ENCODE results near the gene PSMD5.

The PSMD5 gene

DNA sequence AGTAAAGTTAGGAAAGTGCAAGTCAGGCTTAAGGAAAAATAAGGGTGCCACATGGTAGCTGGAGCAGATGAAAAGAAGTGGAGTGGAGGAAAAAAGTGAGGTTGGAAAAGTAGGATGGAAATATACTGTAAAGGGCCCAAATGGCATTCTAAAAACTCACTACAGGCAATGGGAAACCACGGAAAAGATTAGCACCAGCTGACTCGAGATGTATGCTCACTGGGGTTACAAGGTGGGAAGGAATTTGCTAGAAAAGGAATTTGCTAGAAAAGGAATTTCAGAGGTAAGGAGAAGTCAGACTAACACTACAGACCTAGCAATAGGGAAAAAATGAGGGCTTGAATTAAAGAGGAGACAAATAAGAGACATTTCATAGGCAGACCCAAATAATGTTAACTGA is 3.6 kb downstream of the PSMD5 start:
- Histone ChIP-seq H3K36me3 (ENCODE audit: control insufficient read depth, insufficient read depth, low read length) (peaks cover 22% of the 10 kb centered on the region; the same call in 1 of the 2 replicates), H3K9ac (ENCODE audit: low read depth, low read length) (no peak overlapping the region), H3K27ac (ENCODE audit: low read depth, low read length) (no peak overlapping the region), H3K4me1 (ENCODE audit: control insufficient read depth, insufficient read depth, low read length) (peaks cover 3% of the 10 kb centered on the region), H3K27me3 (ENCODE audit: control insufficient read depth, insufficient read depth, low read length) (no peaks in the 10 kb centered on the region), H3K4me3 (ENCODE audit: low read depth, low read length) (no peak overlapping the region), H3K9me3 (ENCODE audit: control insufficient read depth, insufficient read depth, low read length) (no peaks in the 10 kb centered on the region)

DNA sequence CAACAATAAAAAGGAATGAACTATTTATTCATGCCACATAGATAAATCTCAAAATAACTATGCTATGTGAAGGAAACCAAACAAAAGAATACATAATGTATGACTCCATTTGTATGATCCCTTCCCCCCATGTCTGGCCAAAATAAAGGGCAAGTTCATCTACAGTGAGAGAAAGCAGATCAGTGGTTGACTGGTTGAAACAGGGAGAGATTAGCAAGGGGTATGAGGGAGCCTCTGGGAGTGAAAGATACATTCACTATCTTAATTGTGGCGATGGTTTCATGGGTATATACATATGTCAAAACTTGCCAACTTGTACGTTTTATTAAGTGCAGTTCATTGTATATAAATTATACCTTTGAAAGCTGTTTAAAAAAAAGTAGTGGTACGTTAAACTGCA is 4.8 kb downstream of the PSMD5 start:
- H3K9ac ChIP-seq (ENCODE audit: low read depth, low read length) = no peak overlapping the region
- H3K27me3 ChIP-seq (ENCODE audit: control insufficient read depth, insufficient read depth, low read length) = no peaks in the 10 kb centered on the region
- H3K4me1 ChIP-seq (ENCODE audit: control insufficient read depth, insufficient read depth, low read length) = peaks cover 3% of the 10 kb centered on the region
- no peaks in the 10 kb centered on the region for H3K9me3 ChIP-seq (ENCODE audit: control insufficient read depth, insufficient read depth, low read length)
- no peak overlapping the region for H3K4me3 ChIP-seq (ENCODE audit: low read depth, low read length)
- no peak overlapping the region for H3K27ac ChIP-seq (ENCODE audit: low read depth, low read length)
- H3K36me3 ChIP-seq (ENCODE audit: control insufficient read depth, insufficient read depth, low read length) = peaks cover 27% of the 10 kb centered on the region; the same call in 1 of the 2 replicates

DNA sequence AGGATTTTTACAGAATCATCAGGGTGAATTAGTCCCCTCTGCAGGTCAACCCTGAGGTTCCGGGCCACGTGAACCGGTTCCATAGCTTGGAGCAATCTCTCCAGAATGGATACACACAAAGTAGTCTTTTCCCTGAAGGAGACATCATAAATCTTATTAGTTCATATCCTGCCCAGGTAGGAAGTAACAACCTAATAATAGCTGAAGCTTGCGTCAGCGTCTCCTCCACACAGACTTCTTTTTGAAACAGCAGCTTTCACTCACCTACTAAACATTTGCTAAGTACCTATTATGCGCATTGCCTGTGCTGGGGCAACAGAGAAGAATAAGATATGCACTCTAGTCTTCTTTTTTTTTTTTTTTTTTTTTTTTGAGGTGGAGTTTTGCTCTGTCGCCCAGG is 9.4 kb downstream of the PSMD5 start:
- peak overlapping the region; percentile 35 for H3K27ac ChIP-seq (ENCODE audit: low read depth, low read length)
- H3K9ac ChIP-seq (ENCODE audit: low read depth, low read length) = no peak overlapping the region
- H3K4me3 ChIP-seq (ENCODE audit: low read depth, low read length) = no peak overlapping the region
- H3K36me3 ChIP-seq (ENCODE audit: control insufficient read depth, insufficient read depth, low read length) = peaks cover 64% of the 10 kb centered on the region
- no peaks in the 10 kb centered on the region for H3K9me3 ChIP-seq (ENCODE audit: control insufficient read depth, insufficient read depth, low read length)
- no peaks in the 10 kb centered on the region for H3K4me1 ChIP-seq (ENCODE audit: control insufficient read depth, insufficient read depth, low read length)
- H3K27me3 ChIP-seq (ENCODE audit: control insufficient read depth, insufficient read depth, low read length) = no peaks in the 10 kb centered on the region

DNA sequence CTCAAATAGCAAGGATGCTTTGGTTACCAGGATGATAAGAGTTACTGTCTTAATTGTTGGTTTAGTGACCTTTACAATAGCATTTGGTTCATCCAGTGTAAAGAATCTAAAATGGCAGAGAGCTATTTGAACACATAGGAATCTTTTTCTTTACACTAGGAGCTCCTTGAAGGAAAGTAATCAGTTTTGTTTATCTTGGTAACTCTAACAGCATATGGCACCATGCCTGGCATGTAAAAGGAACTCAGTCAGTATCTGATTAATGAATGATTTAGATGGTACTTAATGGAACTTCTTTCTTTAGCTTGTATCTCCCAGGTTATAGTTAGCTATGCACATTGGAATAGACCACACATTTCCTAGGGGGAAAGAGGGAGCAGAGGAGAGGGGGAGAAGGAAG is 9.9 kb downstream of the PSMD5 start:
- Histone ChIP-seq H3K9me3 (ENCODE audit: control insufficient read depth, insufficient read depth, low read length) (no peaks in the 10 kb centered on the region), H3K27ac (ENCODE audit: low read depth, low read length) (no peak overlapping the region), H3K36me3 (ENCODE audit: control insufficient read depth, insufficient read depth, low read length) (peaks cover 62% of the 10 kb centered on the region), H3K4me3 (ENCODE audit: low read depth, low read length) (no peak overlapping the region), H3K27me3 (ENCODE audit: control insufficient read depth, insufficient read depth, low read length) (no peaks in the 10 kb centered on the region), H3K4me1 (ENCODE audit: control insufficient read depth, insufficient read depth, low read length) (no peaks in the 10 kb centered on the region), H3K9ac (ENCODE audit: low read depth, low read length) (no peak overlapping the region)

DNA sequence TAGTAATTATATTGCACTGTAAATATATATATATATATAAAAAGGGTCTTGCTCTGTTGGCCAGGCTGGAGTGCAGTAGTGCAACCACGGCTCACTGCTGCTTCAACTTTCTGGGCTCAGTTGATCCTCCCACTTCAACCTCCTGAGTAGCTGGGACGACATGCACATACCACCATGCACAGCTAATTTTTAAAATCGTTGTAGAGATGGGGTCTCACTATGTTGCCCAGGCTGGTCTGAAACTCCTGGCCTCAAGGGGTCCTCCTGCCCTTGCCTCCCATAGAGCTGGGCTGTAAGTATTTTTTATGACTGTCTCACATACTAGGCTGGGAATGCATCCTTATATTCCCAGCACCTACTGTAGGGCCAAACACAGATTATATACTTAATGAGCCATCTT is 11.9 kb downstream of the PSMD5 start:
- H3K36me3 ChIP-seq (ENCODE audit: control insufficient read depth, insufficient read depth, low read length) = peaks cover 74% of the 10 kb centered on the region
- H3K9me3 ChIP-seq (ENCODE audit: control insufficient read depth, insufficient read depth, low read length) = no peaks in the 10 kb centered on the region
- H3K9ac ChIP-seq (ENCODE audit: low read depth, low read length) = no peak overlapping the region
- no peak overlapping the region for H3K27ac ChIP-seq (ENCODE audit: low read depth, low read length)
- no peaks in the 10 kb centered on the region for H3K27me3 ChIP-seq (ENCODE audit: control insufficient read depth, insufficient read depth, low read length)
- no peaks in the 10 kb centered on the region for H3K4me1 ChIP-seq (ENCODE audit: control insufficient read depth, insufficient read depth, low read length)
- H3K4me3 ChIP-seq (ENCODE audit: low read depth, low read length) = no peak overlapping the region

DNA sequence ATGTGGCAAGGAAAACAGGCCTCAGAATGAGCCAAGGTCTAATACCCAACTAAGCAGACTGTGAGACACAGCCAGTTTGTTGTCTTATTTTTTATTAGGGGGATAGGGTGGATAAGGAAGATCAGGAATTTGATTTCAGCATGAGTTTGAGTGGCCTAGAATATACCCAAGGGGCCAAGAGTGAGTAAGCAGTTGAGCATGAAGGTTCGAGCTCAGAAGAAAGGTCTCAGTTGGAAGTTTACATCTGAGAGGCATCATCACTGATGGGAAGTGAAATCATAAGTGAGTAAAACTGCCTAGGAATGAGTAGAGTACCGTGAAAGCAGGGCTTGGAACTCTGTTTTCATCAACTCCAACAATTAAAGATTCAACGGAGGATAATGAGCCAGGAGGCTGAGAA is 12.6 kb downstream of the PSMD5 start:
- Histone ChIP-seq H3K27ac (ENCODE audit: low read depth, low read length) (no peak overlapping the region), H3K36me3 (ENCODE audit: control insufficient read depth, insufficient read depth, low read length) (peaks cover 77% of the 10 kb centered on the region), H3K4me3 (ENCODE audit: low read depth, low read length) (no peak overlapping the region), H3K4me1 (ENCODE audit: control insufficient read depth, insufficient read depth, low read length) (no peaks in the 10 kb centered on the region), H3K27me3 (ENCODE audit: control insufficient read depth, insufficient read depth, low read length) (no peaks in the 10 kb centered on the region), H3K9me3 (ENCODE audit: control insufficient read depth, insufficient read depth, low read length) (no peaks in the 10 kb centered on the region), H3K9ac (ENCODE audit: low read depth, low read length) (no peak overlapping the region)

DNA sequence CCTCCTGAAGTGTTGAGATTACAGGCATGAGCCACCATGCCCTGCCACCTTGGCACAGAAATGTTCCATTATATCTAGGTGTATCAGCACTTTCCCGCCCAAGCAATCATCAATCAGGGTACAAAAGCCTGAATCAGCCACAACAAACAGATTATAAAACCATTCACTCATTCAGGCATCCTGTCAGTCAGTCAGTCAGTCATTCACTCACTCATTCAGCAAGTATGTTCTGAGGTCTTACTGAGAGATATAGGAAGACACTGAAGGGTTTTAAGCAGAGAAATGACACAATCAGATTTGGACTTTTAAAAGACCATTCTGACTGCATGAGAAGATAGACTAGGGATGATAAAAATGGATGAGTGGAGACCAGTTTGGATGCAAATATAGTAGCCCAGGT is 13.1 kb downstream of the PSMD5 start:
- no peaks in the 10 kb centered on the region for H3K9me3 ChIP-seq (ENCODE audit: control insufficient read depth, insufficient read depth, low read length)
- no peak overlapping the region for H3K9ac ChIP-seq (ENCODE audit: low read depth, low read length)
- H3K27ac ChIP-seq (ENCODE audit: low read depth, low read length) = no peak overlapping the region
- no peaks in the 10 kb centered on the region for H3K4me1 ChIP-seq (ENCODE audit: control insufficient read depth, insufficient read depth, low read length)
- peaks cover 77% of the 10 kb centered on the region for H3K36me3 ChIP-seq (ENCODE audit: control insufficient read depth, insufficient read depth, low read length)
- no peak overlapping the region for H3K4me3 ChIP-seq (ENCODE audit: low read depth, low read length)
- H3K27me3 ChIP-seq (ENCODE audit: control insufficient read depth, insufficient read depth, low read length) = no peaks in the 10 kb centered on the region

DNA sequence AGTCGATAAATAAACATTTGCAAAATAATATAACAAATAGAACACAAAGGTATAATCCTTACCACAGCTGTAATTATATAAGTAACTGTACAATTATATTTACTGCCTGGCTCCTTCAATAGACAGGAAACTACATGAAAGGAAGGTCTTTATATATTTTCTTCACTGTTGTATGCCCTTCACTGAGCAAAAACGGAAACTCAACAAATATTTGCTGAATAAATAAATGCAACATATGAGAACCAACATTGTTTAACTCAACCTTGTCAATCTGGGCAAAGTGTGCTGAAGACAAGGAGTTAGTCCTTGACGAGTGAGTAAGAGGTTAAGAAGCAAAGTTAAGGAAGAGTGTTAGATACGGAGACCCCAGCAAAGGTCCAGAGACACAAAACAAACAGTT is 22.6 kb downstream of the PSMD5 start:
- Histone ChIP-seq H3K4me1 (ENCODE audit: control insufficient read depth, insufficient read depth, low read length) (no peaks in the 10 kb centered on the region), H3K4me3 (ENCODE audit: low read depth, low read length) (no peak overlapping the region), H3K27ac (ENCODE audit: low read depth, low read length) (no peak overlapping the region), H3K9me3 (ENCODE audit: control insufficient read depth, insufficient read depth, low read length) (no peaks in the 10 kb centered on the region), H3K9ac (ENCODE audit: low read depth, low read length) (no peak overlapping the region), H3K36me3 (ENCODE audit: control insufficient read depth, insufficient read depth, low read length) (peaks cover 69% of the 10 kb centered on the region), H3K27me3 (ENCODE audit: control insufficient read depth, insufficient read depth, low read length) (no peaks in the 10 kb centered on the region)

DNA sequence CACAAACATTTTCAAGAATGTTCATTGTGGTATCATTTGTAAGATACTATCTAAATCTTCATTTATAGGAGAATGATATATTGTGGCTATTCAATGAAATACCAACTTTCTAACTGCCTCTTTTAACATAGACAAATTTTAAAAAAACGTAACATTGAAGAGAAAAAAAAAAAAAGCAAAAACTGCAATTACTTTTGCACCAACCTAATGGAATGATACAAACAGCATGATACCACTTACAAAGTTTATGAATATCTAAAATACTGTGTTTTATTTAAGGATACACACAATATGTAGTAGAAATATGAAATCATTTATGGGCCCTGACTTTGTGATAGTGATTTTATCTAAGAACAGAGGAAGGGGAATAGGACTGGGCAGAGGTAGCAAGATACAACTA is 24.1 kb downstream of the PSMD5 start:
- H3K27me3 ChIP-seq (ENCODE audit: control insufficient read depth, insufficient read depth, low read length) = no peaks in the 10 kb centered on the region
- H3K9me3 ChIP-seq (ENCODE audit: control insufficient read depth, insufficient read depth, low read length) = no peaks in the 10 kb centered on the region
- H3K4me3 ChIP-seq (ENCODE audit: low read depth, low read length) = no peak overlapping the region
- H3K9ac ChIP-seq (ENCODE audit: low read depth, low read length) = no peak overlapping the region
- H3K27ac ChIP-seq (ENCODE audit: low read depth, low read length) = no peak overlapping the region
- peaks cover 55% of the 10 kb centered on the region for H3K36me3 ChIP-seq (ENCODE audit: control insufficient read depth, insufficient read depth, low read length)
- no peaks in the 10 kb centered on the region for H3K4me1 ChIP-seq (ENCODE audit: control insufficient read depth, insufficient read depth, low read length)

DNA sequence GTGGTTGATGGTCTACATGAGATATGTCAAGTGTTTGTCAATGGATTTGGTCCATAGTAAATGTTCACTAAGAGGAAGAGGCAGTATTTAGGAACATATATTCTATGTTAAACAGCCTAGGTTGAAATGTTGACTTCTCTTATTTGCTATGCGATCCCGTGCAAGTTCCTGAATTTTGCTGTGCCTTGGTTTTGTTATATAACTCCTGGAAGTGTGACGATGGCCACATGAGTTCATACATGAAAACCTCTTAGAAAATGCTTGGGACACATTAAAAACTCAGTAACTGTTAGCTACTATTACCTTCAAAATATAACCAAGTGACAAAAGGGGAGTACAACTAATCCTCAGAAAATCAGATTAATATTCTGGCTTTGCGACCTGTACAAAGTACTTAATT is 27.6 kb downstream of the PSMD5 start:
- H3K9me3 ChIP-seq (ENCODE audit: control insufficient read depth, insufficient read depth, low read length) = no peaks in the 10 kb centered on the region
- H3K27me3 ChIP-seq (ENCODE audit: control insufficient read depth, insufficient read depth, low read length) = no peaks in the 10 kb centered on the region
- H3K4me3 ChIP-seq (ENCODE audit: low read depth, low read length) = no peak overlapping the region
- no peak overlapping the region for H3K27ac ChIP-seq (ENCODE audit: low read depth, low read length)
- no peak overlapping the region for H3K9ac ChIP-seq (ENCODE audit: low read depth, low read length)
- H3K4me1 ChIP-seq (ENCODE audit: control insufficient read depth, insufficient read depth, low read length) = no peaks in the 10 kb centered on the region
- peaks cover 26% of the 10 kb centered on the region for H3K36me3 ChIP-seq (ENCODE audit: control insufficient read depth, insufficient read depth, low read length)

DNA sequence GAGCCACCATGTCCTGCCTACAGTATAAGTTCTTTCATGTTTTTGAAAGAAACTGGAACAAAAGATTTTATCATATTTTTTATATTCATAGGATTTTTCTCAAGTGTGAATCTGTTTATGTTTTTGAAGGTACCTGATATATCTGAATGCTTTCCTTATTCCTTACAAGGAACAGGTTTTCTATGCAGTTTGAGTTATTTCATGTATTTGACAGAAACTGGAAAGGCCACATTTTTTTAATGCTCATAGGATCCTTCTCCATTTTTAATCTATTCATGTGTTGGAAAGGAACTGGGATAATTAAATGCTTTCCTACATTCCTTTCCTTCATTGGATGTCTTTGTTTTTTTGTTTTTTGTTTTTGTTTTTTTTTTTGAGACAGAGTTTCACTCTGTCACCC is 33.8 kb downstream of the PSMD5 start:
- Histone ChIP-seq H3K9ac (ENCODE audit: low read depth, low read length) (no peak overlapping the region), H3K36me3 (ENCODE audit: control insufficient read depth, insufficient read depth, low read length) (no peaks in the 10 kb centered on the region), H3K27ac (ENCODE audit: low read depth, low read length) (no peak overlapping the region), H3K27me3 (ENCODE audit: control insufficient read depth, insufficient read depth, low read length) (no peaks in the 10 kb centered on the region), H3K9me3 (ENCODE audit: control insufficient read depth, insufficient read depth, low read length) (peaks cover 20% of the 10 kb centered on the region), H3K4me3 (ENCODE audit: low read depth, low read length) (no peak overlapping the region), H3K4me1 (ENCODE audit: control insufficient read depth, insufficient read depth, low read length) (no peaks in the 10 kb centered on the region)
